Natural killer cell (primary cell): ENCODE data around the gene COPS6. TPM values are rescaled to one million over a fixed set of nuclear protein-coding genes. Genes with fewer than 3 reads are reported as not detected.

ENCODE experiments used
- ATAC-seq, 3 donors: fragments of 150-1000 bp in 2 of 3; fragments of 200-7000 bp in 1 of 3; cut with Tn5 transposase; 1 replicate in 1 of 3; 2 replicates in 2 of 3; pipeline ENCODE4 v1.10.0; 2021; ENCODE audit warnings: mild to moderate bottlenecking in 2 of 3, moderate library complexity in 2 of 3
- DNase-seq, 2 donors: peaks; one replicate each; pipeline versions ENCODE4 v3.0.0 to v3.0.0-alpha.2; 2013 to 2021; ENCODE audit warnings: mixed read lengths in 1 of 2
- H3K27ac ChIP-seq: one replicate; pipeline ENCODE4 v1.5.1; 2013; ENCODE audit warnings: mild to moderate bottlenecking, low read length
- H3K27me3 ChIP-seq: one replicate; pipeline ENCODE4 v1.6.1; 2013; ENCODE audit warnings: low read length; ENCODE audit not compliant: control insufficient read depth, insufficient read depth
- H3K36me3 ChIP-seq: one replicate; pipeline ENCODE4 v1.6.1; 2013; ENCODE audit warnings: low read length; ENCODE audit not compliant: control insufficient read depth, insufficient read depth
- H3K4me1 ChIP-seq: one replicate; pipeline ENCODE4 v1.6.1; 2013; ENCODE audit warnings: low read length; ENCODE audit not compliant: control insufficient read depth, insufficient read depth
- H3K4me3 ChIP-seq: one replicate; pipeline ENCODE4 v1.5.1; 2013; ENCODE audit warnings: low read length
- H3K9me3 ChIP-seq: one replicate; pipeline ENCODE4 v1.6.1; 2013; ENCODE audit warnings: low read length; ENCODE audit not compliant: control insufficient read depth, insufficient read depth
- H3K27ac Mint-ChIP-seq, 2 donors: one replicate each; pipeline ENCODE4 v1.8.0; 2022; ENCODE audit warnings: mild to moderate bottlenecking in 2 of 2, mixed read lengths in 2 of 2, moderate library complexity in 1 of 2
- H3K27me3 Mint-ChIP-seq, 2 donors: one replicate each; pipeline ENCODE4 v1.8.0; 2022; ENCODE audit warnings: low read depth in 2 of 2, mixed read lengths in 2 of 2
- H3K36me3 Mint-ChIP-seq: one replicate; pipeline ENCODE4 v1.8.0; 2022; ENCODE audit warnings: mixed read lengths
- H3K4me1 Mint-ChIP-seq, 2 donors: one replicate each; pipeline ENCODE4 v1.8.0; 2022; ENCODE audit warnings: mixed read lengths in 2 of 2
- H3K4me3 Mint-ChIP-seq: one replicate; pipeline ENCODE4 v1.8.0; 2022; ENCODE audit warnings: mild to moderate bottlenecking, moderate library complexity, mixed read lengths
- H3K9me3 Mint-ChIP-seq, 2 donors: one replicate each; pipeline ENCODE4 v1.8.0; 2022; ENCODE audit warnings: mixed read lengths in 2 of 2
- CTCF ChIP-seq: fragments of 200-600 bp; IDR thresholded peaks from one replicate; pipeline ENCODE4 v1.8.0; 2022; ENCODE audit warnings: antibody characterized with exemption
- WGBS: methylation state at CpG from one replicate; pipeline ENCODE4 v1.1.7; 2013; ENCODE audit warnings: missing lambda C conversion rate; ENCODE audit not compliant: insufficient coverage; 5-methylcytosine and 5-hydroxymethylcytosine counted together
- intact Hi-C: fragments of 100-400 bp; cut with micrococcal nuclease; formaldehyde crosslinking; loops from one replicate; pipeline ENCODE4 v1.14.2; 2022
- total RNA-seq, 4 donors: library from RNA; stranded (reverse); fragments of 120-200 nt in 1 of 4; gene quantifications; one replicate each; pipeline versions ENCODE4 v1.2.3 to v1.2.4, GENCODE V29; 2013 to 2022

The COPS6 gene
- total RNA-seq, 3 donors from 2014 or later (not counting 1 experiment from before 2014, with no cell fraction given): 79.0 to 94.6 (median 84.4) TPM

GRCh38 chr7:100106633-100107032 lies 17.9 kb downstream of the COPS6 start:
- WGBS: 87% methylated on average over 17 of the region's 17 CpGs
- no peak overlapping the region for H3K4me3 ChIP-seq
- H3K4me1 Mint-ChIP-seq: peaks cover under 1 to 11% of the 10 kb centered on the region in 2 donors
- peaks cover 33% of the 10 kb centered on the region for H3K36me3 ChIP-seq
- no peaks in the 10 kb centered on the region for H3K9me3 ChIP-seq
- no peak overlapping the region for H3K4me3 Mint-ChIP-seq
- H3K9me3 Mint-ChIP-seq: no peaks in the 10 kb centered on the region
- no peaks in the 10 kb centered on the region for H3K27me3 Mint-ChIP-seq
- no peaks in the 10 kb centered on the region for H3K27me3 ChIP-seq
- DNase-seq (no peak), ATAC-seq (no peak)
- TF ChIP-seq CTCF: no peak
- no peak overlapping the region for H3K27ac Mint-ChIP-seq
- H3K27ac ChIP-seq: no peak overlapping the region
- H3K4me1 ChIP-seq: peaks cover 10% of the 10 kb centered on the region
- no peaks in the 10 kb centered on the region for H3K36me3 Mint-ChIP-seq
- intact Hi-C loops: loop anchor here (10.0 kb wide), 1 partner anchor 568 kb away; the partner anchor contains the start of gene GNB2

DNA sequence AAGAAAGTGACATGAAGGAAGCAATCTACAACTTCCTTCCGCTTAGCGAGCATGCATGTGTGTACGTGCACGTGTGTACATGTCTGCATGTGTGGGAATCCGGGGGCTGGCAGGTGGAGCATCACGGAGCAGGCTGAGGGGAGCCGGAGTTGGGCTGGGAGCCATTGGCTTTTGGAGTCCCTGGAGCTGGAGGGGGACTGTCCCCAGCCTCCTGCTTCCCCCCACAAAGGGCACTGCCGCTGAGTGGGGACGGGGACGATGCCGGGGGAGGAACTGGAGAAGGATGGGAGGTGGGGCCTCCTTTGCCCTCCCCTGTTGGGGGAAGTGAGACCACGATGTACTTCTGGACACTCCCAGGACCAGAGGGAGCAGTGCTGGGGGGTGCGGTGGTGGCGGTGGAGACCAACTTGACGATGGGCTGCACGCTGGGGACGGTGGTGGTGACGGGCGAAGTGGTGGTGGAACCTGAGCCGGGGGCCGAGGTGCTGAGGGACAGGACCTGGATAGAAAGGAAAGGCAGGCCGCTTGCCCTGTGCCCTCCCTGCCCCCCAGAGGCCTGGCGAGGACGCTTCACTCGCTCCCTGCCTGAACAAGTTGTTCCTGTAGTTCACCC lies 18.5 kb downstream of the COPS6 start:
- Histone ChIP-seq H3K9me3 (no peaks in the 10 kb centered on the region), H3K36me3 (peaks cover 39% of the 10 kb centered on the region), H3K27me3 (no peaks in the 10 kb centered on the region), H3K4me1 (peaks cover 5% of the 10 kb centered on the region), H3K4me3 (no peak overlapping the region), H3K27ac (no peak overlapping the region)
- ATAC-seq (no peak), DNase-seq (no peak)
- Mint-ChIP-seq H3K27ac (no peak overlapping the region), H3K9me3 (no peaks in the 10 kb centered on the region), H3K4me1 (peaks cover 0 to 10% of the 10 kb centered on the region in 2 donors), H3K4me3 (no peak overlapping the region), H3K36me3 (no peaks in the 10 kb centered on the region), H3K27me3 (no peaks in the 10 kb centered on the region)
- WGBS: 95% methylated on average over 25 of the region's 25 CpGs
- TF ChIP-seq CTCF: no peak
- intact Hi-C loops: loop anchor here (10.0 kb wide), 1 partner anchor 568 kb away; the partner anchor contains the start of gene GNB2

DNA sequence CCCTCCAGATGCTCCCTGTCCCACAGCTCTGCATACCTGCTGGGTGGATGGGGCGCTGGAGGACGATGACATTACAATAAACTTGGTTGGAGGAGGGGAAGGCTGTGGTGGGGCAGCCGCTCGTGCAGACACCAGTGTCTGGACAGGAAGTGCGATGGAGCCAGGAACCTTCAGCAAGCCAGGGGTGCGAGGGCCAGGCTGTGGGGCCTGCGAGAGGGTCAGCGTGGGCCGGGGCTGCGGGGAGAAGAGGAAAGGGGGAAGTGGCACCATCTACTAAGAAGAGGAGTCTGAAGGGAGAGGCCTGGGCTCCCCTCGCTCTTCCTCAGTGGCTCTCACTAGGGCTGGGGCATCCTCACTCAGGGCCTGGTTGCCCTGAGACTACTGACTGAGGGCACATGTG lies 19.1 kb downstream of the COPS6 start:
- no peaks in the 10 kb centered on the region for H3K27me3 Mint-ChIP-seq
- no peak overlapping the region for H3K4me3 ChIP-seq
- ATAC-seq (no peak), DNase-seq (no peak)
- H3K36me3 Mint-ChIP-seq: no peaks in the 10 kb centered on the region
- H3K36me3 ChIP-seq: peaks cover 43% of the 10 kb centered on the region
- intact Hi-C loops: loop anchor here (10.0 kb wide), 1 partner anchor 567 kb away; the partner anchor contains the start of gene GNB2
- TF ChIP-seq CTCF: no peak
- H3K4me3 Mint-ChIP-seq: no peak overlapping the region
- no peak overlapping the region for H3K27ac Mint-ChIP-seq
- H3K27me3 ChIP-seq: no peaks in the 10 kb centered on the region
- no peaks in the 10 kb centered on the region for H3K9me3 Mint-ChIP-seq
- H3K4me1 ChIP-seq: no peaks in the 10 kb centered on the region
- peaks cover 0 to 5% of the 10 kb centered on the region in 2 donors for H3K4me1 Mint-ChIP-seq
- H3K9me3 ChIP-seq: no peaks in the 10 kb centered on the region
- H3K27ac ChIP-seq: no peak overlapping the region
- 90% methylated on average over 11 of the region's 11 CpGs for WGBS
